GM20431 (cell line): ENCODE data around the gene SLC16A12.
"Not testable (repeated sequence)": the region's sequence is repeated elsewhere in the genome, so short reads cannot be mapped to it uniquely, and the experiment has no call there.

Source experiments
- in situ Hi-C: fragments of 300-500 bp; cut with MseI, MboI; formaldehyde crosslinking; loops from one replicate; pipeline ENCODE4 v1.15.0; 2020; ENCODE audit warnings: low sequenced_read_pairs; ENCODE audit not compliant: unreplicated experiment

SLC16A12 gene

GRCh38 chr10:89398003-89398749 is 137.2 kb downstream of the SLC16A12 start:
- in situ Hi-C loops, result no loop called here

- in situ Hi-C loops, result no loop called here
These were observed 140.3 kb downstream of the SLC16A12 start for GRCh38 chr10:89395141-89395540.

GRCh38 chr10:89393898-89394297 is 141.5 kb downstream of the SLC16A12 start:
- in situ Hi-C loops, result no loop called here

DNA sequence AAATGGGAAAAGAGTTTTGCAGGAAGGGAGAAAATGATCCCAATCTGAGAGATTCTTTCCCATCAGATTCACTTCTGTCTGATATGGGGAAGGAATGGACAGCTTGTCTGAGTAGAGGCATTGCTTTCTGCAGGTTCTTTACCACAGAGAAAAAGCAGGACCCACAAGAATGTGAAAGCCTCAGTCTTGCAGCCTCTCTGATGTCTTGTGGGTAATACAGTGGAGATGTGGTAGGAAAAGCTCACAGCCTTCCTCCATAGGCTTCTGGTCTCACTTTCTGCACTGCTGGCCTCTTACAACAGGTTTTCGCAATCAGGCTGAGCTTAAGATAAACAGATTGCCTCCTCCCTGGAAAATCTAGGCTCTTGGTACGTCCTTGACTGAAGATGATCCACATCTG is 142.4 kb downstream of the SLC16A12 start:
- in situ Hi-C loops, result no loop called here

DNA sequence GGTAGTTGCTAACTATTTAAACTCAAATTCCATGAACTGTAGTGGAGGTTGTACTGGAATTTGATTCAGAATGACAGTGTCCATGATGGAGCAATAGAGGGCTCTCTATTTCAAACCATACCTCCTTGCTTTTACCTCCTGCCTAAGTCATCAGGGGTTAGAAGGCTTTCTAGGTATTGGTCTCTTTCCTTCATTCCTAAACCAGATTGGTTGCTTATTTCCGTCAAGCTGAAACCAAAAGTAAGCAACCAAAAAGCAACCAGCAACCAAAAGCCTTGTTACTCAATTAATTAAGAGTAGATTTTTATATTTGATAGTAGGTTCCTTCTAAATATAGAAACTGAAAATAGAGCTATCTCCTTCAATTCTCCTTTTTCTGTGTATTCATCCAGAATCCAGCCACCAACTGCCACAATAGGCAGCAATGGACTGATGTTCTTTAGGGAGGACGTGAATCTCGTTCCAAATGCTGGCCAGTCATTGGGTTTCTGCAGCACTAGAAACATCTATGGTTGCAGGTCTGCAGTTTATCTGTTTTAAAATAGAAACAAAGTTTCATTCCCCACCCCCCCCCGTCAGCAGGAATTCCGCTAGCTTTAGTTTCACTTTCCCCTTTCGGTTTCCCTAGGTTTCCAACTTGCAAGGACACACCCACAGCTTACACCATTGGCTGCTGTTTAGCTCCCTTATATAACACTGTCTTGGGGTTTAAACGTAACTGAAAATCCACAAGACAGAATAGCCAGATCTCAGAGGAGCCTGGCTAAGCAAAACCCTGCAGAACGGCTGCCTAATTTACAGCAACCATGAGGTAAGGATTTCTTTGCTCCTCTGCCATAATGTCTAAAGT is 143.3 kb downstream of the SLC16A12 start, which contains the start of gene IFIT1:
Gene IFIT1, plus strand, starts transcription at position 717 of the 850 bp plus-strand sequence. Its CDS starts 90 bp downstream, at position 807.
- in situ Hi-C loops, result no loop called here

GRCh38 chr10:89391226-89391576 is 144.2 kb downstream of the SLC16A12 start:
- in situ Hi-C loops, result not testable (repeated sequence)

- in situ Hi-C loops, result no loop called here
These were observed 144.7 kb downstream of the SLC16A12 start for GRCh38 chr10:89390476-89391225.

DNA sequence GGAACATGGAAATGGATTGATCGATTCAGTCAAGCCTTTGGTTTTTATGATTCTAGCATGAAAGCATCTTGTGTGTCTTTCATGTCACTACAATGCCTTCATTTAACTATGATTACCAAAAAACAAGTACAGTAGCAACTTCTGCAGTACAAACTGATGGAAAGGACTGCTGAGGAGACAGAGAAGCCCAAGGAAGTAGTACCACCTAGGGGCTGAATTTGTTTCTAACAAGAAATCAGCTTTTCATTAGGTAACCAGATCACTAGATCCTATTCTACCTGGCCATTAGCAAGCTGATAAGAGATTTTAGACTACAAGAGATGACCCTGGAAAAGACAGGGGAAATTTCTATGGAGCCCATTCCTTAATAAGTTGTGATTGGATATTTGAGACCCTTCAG is 146.1 kb downstream of the SLC16A12 start:
- in situ Hi-C loops, result no loop called here

GRCh38 chr10:89388806-89389205 is 146.6 kb downstream of the SLC16A12 start:
- in situ Hi-C loops, result no loop called here

- in situ Hi-C loops, result no loop called here
These were observed 150.7 kb downstream of the SLC16A12 start for GRCh38 chr10:89384474-89385340.

DNA sequence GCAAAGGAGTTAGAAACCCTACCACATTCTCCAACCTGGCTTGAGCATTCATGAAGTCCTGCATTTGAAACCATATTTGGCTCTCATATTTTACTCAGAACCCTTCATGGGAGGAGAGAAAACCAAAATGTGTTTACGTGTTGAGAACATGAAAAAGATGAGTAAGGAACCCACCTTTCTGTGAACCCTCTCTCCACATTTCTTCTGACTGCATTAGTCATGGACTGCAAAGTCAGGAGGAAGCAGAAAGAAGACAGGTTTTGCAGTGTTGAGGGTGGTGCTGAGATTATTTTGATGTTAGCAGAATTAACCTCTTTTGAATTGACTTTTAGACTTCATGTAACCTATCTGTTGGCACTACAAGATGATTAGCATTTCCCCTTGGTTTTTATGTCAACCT is 152.6 kb downstream of the SLC16A12 start:
- in situ Hi-C loops, result no loop called here
